GM18951 (cell line): ENCODE measurements around the gene SLC2A9.

ENCODE experiments used
- POLR2A ChIP-seq: IDR thresholded peaks from 4 replicates; pipeline ENCODE4 v1.6.1; 2011; ENCODE audit warnings: mild to moderate bottlenecking; ENCODE audit not compliant: insufficient read length, insufficient read depth; ENCODE audit errors: extremely low read depth
- in situ Hi-C: fragments of 300-500 bp; cut with MboI; formaldehyde crosslinking; loops from one replicate; pipeline ENCODE4 v1.12.0; 2022; ENCODE audit warnings: low sequenced_read_pairs, mixed read lengths, inconsistent platforms; ENCODE audit not compliant: unreplicated experiment

Gene SLC2A9

GRCh38 chr4:10006601-10007435 is 14.5 kb downstream of the SLC2A9 start:
- in situ Hi-C loops = no loop called here
- no peak for TF ChIP-seq POLR2A

- TF ChIP-seq POLR2A = no peak
- in situ Hi-C loops = no loop called here
Measured at GRCh38 chr4:10006231-10006600, 15.1 kb downstream of the SLC2A9 start.

- in situ Hi-C loops = no loop called here
- no peak for TF ChIP-seq POLR2A
Measured at GRCh38 chr4:10005632-10006031, 15.7 kb downstream of the SLC2A9 start.

- no peak for TF ChIP-seq POLR2A
- in situ Hi-C loops = no loop called here
Measured at GRCh38 chr4:10003666-10004065, 17.6 kb downstream of the SLC2A9 start.

GRCh38 chr4:10002278-10002677 is 19.0 kb downstream of the SLC2A9 start:
- no peak for TF ChIP-seq POLR2A
- in situ Hi-C loops = no loop called here

GRCh38 chr4:10001757-10002156 is 19.5 kb downstream of the SLC2A9 start:
- no peak for TF ChIP-seq POLR2A
- in situ Hi-C loops = no loop called here

GRCh38 chr4:9999956-10000561 is 21.2 kb downstream of the SLC2A9 start:
- no peak for TF ChIP-seq POLR2A
- in situ Hi-C loops = no loop called here

GRCh38 chr4:9997886-9998285 is 23.4 kb downstream of the SLC2A9 start:
- in situ Hi-C loops = no loop called here
- no peak for TF ChIP-seq POLR2A

GRCh38 chr4:9996319-9997110 is 24.8 kb downstream of the SLC2A9 start:
- in situ Hi-C loops = no loop called here
- no peak for TF ChIP-seq POLR2A

- TF ChIP-seq POLR2A = no peak
- in situ Hi-C loops = no loop called here
Measured at GRCh38 chr4:9994246-9994847, 26.9 kb downstream of the SLC2A9 start.

- TF ChIP-seq POLR2A = no peak
- in situ Hi-C loops = no loop called here
Measured at GRCh38 chr4:9989918-9990635, 31.2 kb downstream of the SLC2A9 start.

GRCh38 chr4:9988933-9989332 is 32.4 kb downstream of the SLC2A9 start:
- no peak for TF ChIP-seq POLR2A
- in situ Hi-C loops = no loop called here

GRCh38 chr4:9988363-9988749 is 32.9 kb downstream of the SLC2A9 start:
- in situ Hi-C loops = no loop called here
- no peak for TF ChIP-seq POLR2A
